ENCODE results near the gene UBAC2.

DNA sequence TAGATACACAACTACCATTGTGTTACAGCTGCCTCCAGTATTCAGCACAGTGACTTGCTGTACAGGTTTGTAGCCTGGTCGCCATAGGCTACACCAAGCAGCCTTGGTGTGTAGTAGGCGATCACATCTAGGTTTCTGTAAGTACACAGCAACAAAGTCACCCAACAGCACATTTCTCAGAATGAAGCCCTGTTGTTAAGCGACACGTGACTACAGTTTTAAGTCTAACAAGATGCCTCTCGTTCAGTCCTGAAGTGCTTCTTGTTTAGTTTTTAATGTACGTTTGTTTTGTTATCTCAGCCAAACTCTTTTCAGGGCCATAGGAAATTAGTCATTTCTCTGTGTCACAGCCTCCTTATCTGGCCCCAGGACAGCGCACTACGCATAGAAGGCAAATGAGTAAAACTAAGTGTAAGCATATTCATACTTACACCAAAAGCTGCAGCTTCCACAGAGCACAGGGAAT lies 156.5 kb downstream of the UBAC2 start:
- TF ChIP-seq, protein P1, sequence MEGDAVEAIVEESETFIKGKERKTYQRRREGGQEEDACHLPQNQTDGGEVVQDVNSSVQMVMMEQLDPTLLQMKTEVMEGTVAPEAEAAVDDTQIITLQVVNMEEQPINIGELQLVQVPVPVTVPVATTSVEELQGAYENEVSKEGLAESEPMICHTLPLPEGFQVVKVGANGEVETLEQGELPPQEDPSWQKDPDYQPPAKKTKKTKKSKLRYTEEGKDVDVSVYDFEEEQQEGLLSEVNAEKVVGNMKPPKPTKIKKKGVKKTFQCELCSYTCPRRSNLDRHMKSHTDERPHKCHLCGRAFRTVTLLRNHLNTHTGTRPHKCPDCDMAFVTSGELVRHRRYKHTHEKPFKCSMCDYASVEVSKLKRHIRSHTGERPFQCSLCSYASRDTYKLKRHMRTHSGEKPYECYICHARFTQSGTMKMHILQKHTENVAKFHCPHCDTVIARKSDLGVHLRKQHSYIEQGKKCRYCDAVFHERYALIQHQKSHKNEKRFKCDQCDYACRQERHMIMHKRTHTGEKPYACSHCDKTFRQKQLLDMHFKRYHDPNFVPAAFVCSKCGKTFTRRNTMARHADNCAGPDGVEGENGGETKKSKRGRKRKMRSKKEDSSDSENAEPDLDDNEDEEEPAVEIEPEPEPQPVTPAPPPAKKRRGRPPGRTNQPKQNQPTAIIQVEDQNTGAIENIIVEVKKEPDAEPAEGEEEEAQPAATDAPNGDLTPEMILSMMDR (conservative IDR thresholded peaks at IDR 0.05): no peak
- no peak for TF ChIP-seq EZH2 (IDR thresholded peaks at IDR 0.05; ENCODE audit: low read depth)

All from PC-9 (cell line).